HG02870 (cell line): ENCODE results near the gene GSK3A.

Source experiments
- ATAC-seq: cut with Tn5 transposase; IDR thresholded peaks from one replicate; pipeline ENCODE4 v1.9.1; 2021; ENCODE audit warnings: mild to moderate bottlenecking, moderate library complexity; ENCODE audit not compliant: unreplicated experiment

GSK3A gene

GRCh38 chr19:42249769-42250168, 7.4 kb upstream of the GSK3A start:
- no peak for ATAC-seq

- ATAC-seq, result no peak
These were observed 6.8 kb upstream of the GSK3A start for GRCh38 chr19:42249149-42249750.

GRCh38 chr19:42248270-42249148, 6.1 kb upstream of the GSK3A start:
- ATAC-seq, result no peak

- ATAC-seq, result no peak
These were observed 5.3 kb upstream of the GSK3A start for GRCh38 chr19:42247640-42248199.

GRCh38 chr19:42246922-42247639, 4.7 kb upstream of the GSK3A start:
- no peak for ATAC-seq

GRCh38 chr19:42246143-42246921, 3.9 kb upstream of the GSK3A start:
- ATAC-seq, result no peak

GRCh38 chr19:42245231-42245630, 2.8 kb upstream of the GSK3A start:
- ATAC-seq, result no peak

- ATAC-seq, result peak; percentile 28
These were observed 2.2 kb upstream of the GSK3A start for GRCh38 chr19:42244347-42245220.

GRCh38 chr19:42242069-42242511, 312 bp downstream of the GSK3A start:
- ATAC-seq, result no peak

- no peak for ATAC-seq
These were observed 1.1 kb downstream of the GSK3A start for GRCh38 chr19:42241279-42241678.

- no peak for ATAC-seq
These were observed 2.7 kb downstream of the GSK3A start for GRCh38 chr19:42239544-42240220.

GRCh38 chr19:42235181-42235580, 7.2 kb downstream of the GSK3A start:
- no peak for ATAC-seq

GRCh38 chr19:42234364-42234763, 8.0 kb downstream of the GSK3A start:
- ATAC-seq, result no peak

GRCh38 chr19:42233678-42234292, 8.6 kb downstream of the GSK3A start:
- no peak for ATAC-seq

GRCh38 chr19:42233106-42233505, 9.3 kb downstream of the GSK3A start:
- ATAC-seq, result no peak

- ATAC-seq, result no peak
These were observed 10.0 kb downstream of the GSK3A start for GRCh38 chr19:42232435-42232834.

- ATAC-seq, result no peak
These were observed 11.8 kb downstream of the GSK3A start for GRCh38 chr19:42230571-42230970.

GRCh38 chr19:42229855-42230351, 12.5 kb downstream of the GSK3A start:
- ATAC-seq, result no peak
